Left kidney (tissue), 2 donors: ENCODE results near the gene SEC61G. TPM values are rescaled to one million over a fixed set of nuclear protein-coding genes. Genes with fewer than 3 reads are reported as not detected.

Source experiments
- DNase-seq: peaks from one replicate; pipeline ENCODE4 v3.0.0-alpha.2; 2013
- polyA plus RNA-seq: library from polyadenylated mRNA; unstranded; fragments of 120-200 nt; gene quantifications from one replicate; pipeline ENCODE4 v1.2.1, GENCODE V29; 2013; ENCODE audit not compliant: insufficient read length

The SEC61G gene
- polyA plus RNA-seq, 1 donor = 179 TPM

DNA sequence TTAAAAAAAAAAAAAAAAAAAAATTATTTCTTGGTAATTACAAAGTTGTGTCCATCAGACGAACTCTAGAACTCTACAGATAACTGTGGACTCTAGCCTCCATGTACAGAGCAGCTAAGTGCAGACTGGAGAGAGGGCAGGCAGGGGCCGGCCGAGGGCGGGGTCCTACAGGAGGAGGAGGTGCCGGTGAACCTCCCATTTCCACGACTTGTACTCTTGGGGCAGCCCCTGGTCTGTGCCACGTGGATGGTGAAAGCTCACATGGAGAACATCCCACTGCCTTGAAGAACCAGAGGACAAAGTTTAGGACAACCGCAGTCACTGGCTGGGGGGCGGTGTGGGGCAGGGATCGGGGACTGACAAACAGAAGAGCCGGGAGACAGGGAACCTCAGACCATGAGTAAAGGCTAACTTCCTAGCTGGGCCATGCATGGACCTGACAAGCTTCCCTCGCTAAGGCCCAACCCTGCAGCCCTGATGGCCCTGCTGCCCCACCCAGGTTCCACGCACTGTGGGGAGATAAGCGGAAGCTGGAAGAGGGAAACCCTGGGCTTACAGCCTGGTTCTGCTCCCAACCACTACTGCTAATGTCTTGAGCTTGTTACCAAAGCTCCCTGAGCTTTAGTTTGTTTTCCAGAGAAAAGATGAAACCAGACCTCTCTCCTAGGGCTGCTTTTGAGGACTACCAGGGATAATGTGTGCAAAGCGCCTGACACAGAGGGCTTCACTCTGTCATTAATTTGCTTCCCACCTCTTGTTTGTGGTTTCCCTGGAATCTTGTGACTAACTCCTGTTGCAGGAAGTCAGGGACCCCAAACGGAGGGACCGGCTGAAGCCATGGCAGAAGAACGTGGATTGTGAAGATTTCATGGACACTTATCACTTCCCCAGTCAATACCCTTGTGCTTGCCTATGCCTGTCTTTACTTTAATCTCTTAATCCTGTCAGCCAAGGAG, 16.1 kb upstream of the SEC61G start:
- DNase-seq = no peak

DNA sequence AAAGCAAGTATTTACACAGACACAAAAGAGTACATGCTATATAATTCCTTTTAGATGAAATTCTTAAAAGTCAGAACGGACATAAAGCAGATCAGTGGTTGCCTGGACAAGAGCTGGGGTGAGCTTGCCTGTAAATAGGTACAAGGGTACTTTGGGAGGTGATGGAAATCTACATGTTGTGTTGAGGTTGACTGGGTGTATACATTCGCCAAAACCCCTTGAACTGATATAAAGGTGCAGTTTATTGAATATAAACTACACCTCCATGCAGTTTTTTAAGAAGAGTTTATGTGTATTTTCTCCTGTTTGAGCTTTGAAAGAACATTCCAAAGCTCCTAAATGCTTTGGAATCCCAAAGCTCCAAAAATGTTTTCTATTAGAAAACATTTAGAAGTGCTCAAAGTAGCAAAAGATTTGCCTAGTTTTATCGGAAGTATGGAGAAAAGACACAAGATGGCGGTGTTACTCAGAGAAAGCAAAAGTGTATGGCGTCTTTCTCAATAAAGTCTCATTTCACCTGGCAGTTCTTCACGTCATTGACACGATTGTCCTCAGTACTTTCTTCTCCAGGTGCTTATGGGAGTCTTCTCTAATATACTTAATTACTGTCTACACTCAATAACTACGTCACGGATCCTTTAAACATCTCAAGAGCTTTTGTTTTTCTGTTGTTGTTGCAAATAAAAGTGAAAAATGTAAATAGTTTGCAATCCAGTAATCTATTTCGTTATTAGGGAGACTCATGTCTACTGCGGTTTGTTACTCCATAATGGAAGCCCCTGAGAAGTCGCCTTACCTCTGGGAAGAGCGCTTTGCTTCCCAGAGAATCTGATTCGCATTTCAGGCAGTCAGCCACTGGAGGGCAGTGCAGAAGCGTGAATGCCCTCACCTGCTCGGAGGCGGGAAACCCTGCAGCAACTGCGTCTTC, 14.7 kb upstream of the SEC61G start:
- DNase-seq = peak; percentile 85

DNA sequence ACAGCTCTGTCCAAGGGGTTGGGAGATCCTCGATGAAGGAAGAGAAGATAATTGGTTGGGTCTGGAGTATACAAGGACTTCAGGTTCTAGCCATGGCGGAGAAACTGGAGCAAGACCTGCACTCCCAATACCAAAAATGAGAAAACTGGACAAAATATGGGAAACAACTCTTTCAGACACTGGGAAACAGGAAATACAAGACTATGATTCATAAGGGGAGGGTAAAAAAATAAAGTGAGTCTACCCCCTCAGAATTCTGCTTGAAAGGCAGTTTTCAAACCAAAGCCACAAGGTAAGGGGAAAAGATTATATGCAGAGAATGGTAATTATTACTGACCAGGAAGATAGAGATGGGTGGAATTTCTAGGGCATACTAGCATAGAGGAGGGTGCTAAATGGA, 10.2 kb upstream of the SEC61G start:
- no peak for DNase-seq

GRCh38 chr7:54764861-54765260, 5.8 kb upstream of the SEC61G start:
- DNase-seq = no peak

GRCh38 chr7:54757711-54758110, 1.3 kb downstream of the SEC61G start:
- DNase-seq = no peak

GRCh38 chr7:54749200-54749599, 9.8 kb downstream of the SEC61G start:
- DNase-seq = no peak

DNA sequence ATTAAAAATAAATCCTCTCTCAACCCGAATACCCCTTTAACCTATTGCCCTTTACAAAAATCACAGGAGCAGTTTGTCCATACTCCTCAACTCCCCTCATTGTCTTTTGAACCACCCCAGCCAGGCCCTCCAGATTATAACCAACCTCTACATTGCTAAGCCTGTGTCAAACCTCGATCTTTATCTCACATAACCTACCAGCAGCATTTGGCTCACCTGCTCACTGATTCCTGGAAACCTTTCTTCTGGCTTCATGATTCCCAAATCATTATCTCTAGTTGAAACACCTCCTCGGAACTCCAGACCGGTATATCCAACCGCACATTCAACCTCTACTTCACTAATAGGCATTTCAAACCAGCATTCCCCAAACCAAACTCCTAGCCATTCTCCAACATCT, 11.8 kb downstream of the SEC61G start:
- DNase-seq = no peak

- no peak for DNase-seq
Measured at GRCh38 chr7:54743580-54743979, 15.4 kb downstream of the SEC61G start.

- no peak for DNase-seq
Measured at GRCh38 chr7:54738737-54739136, 20.3 kb downstream of the SEC61G start.

GRCh38 chr7:54729107-54729506, 29.9 kb downstream of the SEC61G start:
- DNase-seq = no peak

DNA sequence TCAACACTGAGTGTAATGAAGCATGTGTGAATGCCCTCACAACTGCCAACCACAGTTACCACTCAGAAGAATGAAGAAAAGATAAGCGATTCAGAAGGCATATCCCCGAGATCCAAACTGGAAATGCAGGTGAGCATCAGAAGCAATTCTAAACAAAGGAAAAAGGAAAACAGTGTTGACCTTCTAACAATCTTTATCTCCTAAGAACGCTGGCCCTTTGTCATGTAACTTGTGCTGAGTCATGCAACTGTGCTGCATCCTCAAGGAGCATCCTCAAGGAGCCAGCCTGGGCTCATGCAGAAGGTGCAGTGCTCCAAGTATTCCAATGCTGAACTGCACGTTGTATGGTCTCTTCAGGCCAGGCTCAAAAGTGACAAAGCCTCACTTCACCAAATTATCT, 30.6 kb downstream of the SEC61G start:
- no peak for DNase-seq

- no peak for DNase-seq
Measured at GRCh38 chr7:54725255-54725654, 33.8 kb downstream of the SEC61G start.

DNA sequence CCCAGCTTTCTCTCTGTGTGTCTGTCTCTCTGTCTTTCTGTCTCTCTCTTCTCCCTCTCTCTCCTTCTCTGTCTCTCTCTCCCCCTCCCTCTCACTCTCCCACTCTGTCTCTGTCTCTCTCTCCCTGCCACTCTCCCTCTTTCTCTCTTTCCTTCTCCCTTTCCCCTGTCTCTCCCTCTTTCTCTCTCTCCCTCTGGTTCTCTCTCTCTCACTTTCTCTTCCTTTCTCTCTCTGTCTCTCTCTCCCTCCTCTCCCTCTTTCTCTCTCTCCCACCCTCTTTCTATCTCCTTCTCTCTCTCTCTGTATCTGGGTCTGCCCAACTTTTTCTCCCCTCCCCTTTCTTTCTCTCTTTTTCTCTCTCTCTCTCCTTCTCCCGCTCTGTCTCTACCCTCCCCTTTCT, 36.5 kb downstream of the SEC61G start:
- DNase-seq = no peak

DNA sequence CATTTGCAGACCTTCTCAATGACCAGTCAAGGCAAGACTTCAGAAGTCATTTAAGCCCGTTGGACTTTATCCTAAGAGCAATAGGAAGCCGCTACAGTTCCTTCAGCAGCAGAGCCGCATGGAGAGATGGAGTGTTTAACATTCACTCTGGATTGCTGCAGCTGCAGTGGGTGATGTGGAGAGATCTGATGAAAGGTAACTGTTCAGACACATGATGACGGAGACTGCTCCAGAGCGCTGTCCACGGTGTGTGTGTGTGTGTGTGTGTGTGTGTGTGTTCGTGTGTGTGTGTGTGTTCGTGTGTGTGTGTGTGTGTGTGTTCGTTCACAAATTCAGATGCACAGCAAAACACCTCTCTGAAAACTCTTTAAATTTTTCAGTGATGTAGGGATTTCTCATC, 37.0 kb downstream of the SEC61G start:
- no peak for DNase-seq

DNA sequence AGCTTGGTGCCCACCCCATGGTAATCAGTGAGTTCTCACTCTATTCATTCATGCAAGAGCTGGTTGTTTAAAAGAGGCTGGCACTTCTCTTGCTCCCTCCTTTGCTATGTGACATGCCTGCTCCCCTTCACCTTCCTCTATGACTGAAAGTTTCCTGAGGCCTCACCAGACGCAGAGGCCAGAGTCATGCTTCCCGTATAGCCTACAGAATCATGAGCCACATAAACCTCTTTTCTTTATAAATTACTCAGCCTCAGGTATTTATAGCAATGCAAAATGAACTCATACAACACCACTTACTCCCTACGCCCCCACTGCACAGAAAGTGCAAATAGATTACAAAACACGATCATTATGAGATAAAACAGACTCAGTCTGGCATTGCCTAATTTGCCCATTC, 39.0 kb downstream of the SEC61G start:
- no peak for DNase-seq

DNA sequence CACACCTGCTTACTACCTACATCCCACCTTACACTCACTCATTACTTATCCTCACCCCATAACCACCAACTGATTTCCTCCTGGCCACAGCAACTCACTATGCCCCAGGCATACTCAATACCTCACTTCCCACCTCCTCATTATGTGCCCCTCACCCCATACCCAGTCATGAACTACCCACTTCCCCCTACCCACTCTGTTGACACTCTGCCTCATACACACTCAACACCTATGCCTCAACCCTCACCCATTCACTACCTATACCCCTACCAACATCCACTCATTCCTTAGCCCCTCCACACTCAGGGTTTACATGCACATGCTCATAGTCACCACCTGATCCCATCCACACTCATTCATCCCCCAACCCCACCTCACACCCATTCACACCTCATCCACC, 39.6 kb downstream of the SEC61G start:
- no peak for DNase-seq

DNA sequence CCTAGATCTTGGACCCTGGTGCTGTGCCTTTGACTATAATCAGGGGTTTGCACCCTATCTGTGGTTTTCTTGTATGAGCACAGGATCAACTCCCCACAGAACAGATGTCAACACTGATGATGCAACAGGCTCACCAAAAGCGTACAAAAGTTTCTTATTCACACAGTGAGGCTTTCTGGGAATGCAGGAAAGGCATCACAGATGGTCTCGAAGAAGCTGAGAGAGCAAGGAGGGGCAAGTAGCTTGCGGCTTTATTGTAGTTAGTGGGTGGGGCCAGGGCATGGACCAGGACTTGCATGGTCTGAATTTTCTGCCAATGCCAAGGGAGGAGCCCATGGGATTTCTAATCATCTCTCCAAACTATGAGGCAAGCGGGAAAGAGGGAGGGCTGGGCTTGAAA, 46.2 kb downstream of the SEC61G start:
- no peak for DNase-seq

- no peak for DNase-seq
Measured at GRCh38 chr7:54711900-54712595, 47.0 kb downstream of the SEC61G start.

DNA sequence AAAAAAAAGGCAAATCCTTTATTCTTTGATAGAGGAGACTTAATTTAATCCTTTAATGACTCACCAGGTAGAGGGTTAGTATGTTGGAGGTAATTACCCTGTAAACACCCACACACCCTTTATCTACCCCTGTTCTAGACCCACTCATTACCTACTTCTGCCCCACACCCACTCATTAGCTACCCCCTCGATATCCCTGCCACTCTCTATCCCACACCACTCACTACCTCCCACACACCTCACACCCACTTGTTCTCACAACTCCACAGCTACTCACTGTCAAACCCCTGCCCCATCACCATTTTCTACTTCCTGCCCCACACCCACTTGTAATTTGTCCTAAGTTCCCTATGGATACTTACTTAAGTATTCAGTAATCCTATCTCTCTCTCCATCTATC, 49.7 kb downstream of the SEC61G start:
- DNase-seq = no peak

DNA sequence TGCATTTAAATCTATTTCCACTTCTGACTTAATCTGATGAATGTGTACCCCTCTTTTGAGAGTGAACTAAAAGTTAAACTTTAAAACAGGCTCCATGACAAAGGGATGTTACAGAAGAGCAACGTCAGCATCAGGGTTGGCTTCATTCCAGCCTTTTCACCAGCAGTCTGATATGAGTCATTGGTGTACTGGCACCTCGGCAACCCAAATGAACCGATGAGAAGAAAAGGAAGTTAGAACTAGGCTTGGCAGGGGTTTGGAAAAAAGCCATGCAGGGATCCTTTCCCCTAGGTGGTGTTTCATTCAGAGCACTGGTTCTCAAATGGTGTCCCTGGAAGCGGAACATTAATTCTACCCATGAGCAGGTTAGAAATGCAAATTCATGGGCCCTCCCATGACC, 53.6 kb downstream of the SEC61G start:
- DNase-seq = no peak

- DNase-seq = no peak
Measured at GRCh38 chr7:54704851-54705250, 54.2 kb downstream of the SEC61G start.
